ENCODE data around the gene BORCS5. TPM values are rescaled to one million over a fixed set of nuclear protein-coding genes. Genes with fewer than 3 reads are reported as not detected.

BORCS5 gene
- 12.8 and 13.8 TPM in 2 replicates for total RNA-seq

DNA sequence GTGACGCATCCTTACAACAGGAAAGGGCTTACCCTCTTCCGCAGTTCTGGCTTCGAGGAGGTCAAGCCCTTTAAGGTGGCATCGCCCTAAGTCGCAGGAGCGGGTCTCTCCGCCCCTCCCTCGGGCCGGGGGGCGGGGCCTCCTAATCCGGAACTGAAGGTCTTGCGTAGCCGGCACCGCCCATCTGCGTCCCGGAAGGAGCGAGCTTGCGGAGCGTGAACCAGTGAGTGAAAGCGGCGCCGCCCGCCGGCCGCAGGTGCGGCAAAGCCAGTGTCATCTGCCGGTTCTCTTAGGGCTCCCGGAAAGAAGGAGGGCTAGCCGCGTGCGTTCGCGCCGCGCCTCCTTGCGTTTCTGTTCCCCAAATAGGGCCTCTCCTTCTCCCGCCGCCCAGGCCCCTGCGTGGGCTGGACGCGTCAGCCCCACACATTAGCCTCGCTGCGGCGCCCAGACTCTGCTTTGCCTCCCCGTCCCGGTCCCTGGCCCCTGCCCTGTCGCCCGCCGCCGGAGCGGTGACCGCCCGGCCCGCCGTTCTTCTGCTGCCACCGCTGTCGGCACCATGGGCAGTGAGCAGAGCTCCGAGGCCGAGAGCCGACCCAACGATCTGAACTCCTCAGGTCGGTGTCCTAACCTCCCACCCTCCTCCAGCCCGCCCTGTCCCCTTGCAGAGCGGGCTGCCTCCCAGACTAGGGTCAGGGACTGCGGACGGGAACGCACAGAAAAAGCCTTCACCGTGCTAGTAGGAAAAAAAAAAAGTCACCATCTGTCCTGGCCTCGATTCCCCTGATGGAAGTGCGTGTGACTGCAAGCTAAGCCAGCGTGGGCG lies at the start of gene BORCS5:
BORCS5 (plus strand) TSS at position 183 of the 823 bp plus-strand sequence; CDS start at position 557, 374 bp downstream.

DNA sequence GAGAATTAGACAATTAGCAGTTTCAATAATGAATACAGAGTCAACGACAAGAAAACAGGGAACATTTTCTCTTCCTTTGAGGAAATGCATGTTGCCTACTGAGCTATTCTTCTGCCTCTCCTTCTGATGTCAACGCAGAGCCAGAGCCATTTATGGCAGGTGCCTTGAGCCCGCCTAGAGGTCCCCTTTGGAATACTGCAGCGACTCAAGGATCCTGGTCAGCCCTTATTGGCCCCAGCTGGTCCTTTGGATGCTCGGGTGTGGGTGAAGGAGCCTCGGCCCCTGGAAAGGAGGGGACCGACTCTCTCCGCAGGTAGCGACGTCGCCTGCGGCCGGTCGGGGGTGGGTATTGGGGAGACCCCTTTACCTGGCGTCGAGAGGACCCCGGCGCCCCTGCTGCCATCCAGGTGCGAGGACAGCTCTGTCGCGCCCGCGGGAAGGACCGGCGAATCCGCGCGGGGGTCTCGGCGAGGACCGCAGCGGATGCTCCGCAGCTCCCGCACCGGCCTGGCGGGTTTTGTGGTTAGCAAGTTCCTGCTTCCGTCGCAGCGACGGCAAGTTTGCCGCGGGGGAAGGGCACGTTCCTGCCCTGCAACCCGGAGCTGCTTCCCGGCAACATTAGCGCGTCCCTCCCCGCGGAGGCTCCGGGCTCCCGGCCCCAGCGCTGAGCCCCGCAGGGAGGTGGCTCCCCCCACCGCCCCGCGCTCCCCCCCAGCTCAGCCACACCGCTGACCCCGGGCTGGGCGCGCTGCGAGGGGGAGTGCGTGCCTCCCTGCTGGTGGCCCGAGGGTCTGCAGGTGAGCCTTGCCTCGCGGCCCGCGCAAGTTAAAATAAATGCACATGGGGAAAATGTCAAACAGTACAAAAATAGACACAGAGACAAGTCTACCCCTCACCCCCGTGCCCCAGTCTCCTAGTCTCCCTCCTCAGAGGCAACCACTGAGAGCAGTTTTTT lies 6.9 kb upstream of the BORCS5 start, which contains the start of gene MANSC1:
MANSC1 (minus strand) TSS at position 532 of the 955 bp plus-strand sequence. CDS start 6,928 bp downstream, outside the sequence.

Other genes starting within 250 kb of the BORCS5 start
- 40.5 and 49.3 TPM in 2 replicates for gene LRP6, start 90.0 kb upstream of the BORCS5 start, total RNA-seq
- 1.3 and 1.7 TPM in 2 replicates for gene MANSC1, start 6.8 kb upstream of the BORCS5 start, total RNA-seq
- 5.4 and 8.2 TPM in 2 replicates for gene DUSP16, start 205.8 kb downstream of the BORCS5 start, total RNA-seq

Data from regular cardiac myocyte (primary cell).